Measurements from ENCODE around the gene PRDM7. TPM values are rescaled to one million over a fixed set of nuclear protein-coding genes. Genes with fewer than 3 reads are reported as not detected.
A peak's percentile ranks its signal among the peaks of the same experiment; 100 is the strongest.

The PRDM7 gene
- total and polyA plus RNA-seq, 2 donors (not counting 1 experiment from before 2014, with no cell fraction given), result not detected

DNA sequence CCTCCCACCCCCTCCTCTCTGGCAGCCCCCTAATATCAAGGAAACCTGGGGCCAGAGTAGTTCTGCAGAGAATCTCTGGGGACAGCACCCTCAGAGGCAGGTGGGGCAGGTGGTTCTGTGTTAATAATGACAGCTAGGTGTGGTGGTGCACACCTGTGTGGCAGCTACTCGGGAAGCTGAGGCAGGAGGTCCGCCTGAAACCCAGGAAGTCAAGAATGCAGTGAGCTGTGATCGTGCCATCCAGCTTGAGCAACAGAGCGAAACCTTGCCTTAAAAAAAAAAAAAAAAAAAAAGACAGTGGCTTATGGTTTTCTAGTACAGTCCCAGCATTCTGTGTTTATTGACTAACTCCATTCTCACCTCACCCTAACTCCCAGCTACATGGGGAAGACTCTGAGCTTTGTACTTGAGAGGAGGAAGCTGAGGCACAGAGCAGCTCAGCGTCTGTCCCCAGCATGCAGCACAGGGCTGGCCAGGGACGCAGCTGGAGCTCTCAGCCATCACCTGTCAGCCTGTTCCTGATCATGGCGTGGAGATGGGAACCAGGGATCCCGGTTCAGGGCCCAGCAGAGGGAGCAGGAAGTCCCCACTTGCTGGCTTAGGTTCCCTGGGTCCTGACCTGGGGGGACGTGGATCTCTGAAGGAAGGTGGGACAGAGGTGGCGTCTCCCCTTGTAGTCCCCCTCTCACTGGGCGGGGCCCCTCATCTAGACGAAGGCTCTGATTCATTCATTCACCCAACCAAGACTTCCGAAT, 64.0 kb downstream of the PRDM7 start:
- Histone ChIP-seq H3K27ac (ENCODE audit: low read length in 2 of 2) (no peak overlapping the region), H3K9ac (ENCODE audit: low read length) (peak overlapping the region; percentile 12), H3K9me3 (ENCODE audit: control extremely low read depth in 1 of 3, control insufficient read depth in 2 of 3, insufficient read depth in 1 of 3, low read length in 2 of 3) (peaks cover 0 to 18% (median 3%) of the 10 kb centered on the region in 3 donors), H3K4me1 (ENCODE audit: control insufficient read depth in 2 of 2, insufficient read depth in 2 of 2, low read length in 2 of 2) (peaks cover 45 to 55% of the 10 kb centered on the region in 2 donors), H3K79me2 (ENCODE audit: control insufficient read depth, insufficient read depth, low read length) (no peaks in the 10 kb centered on the region), H3K27me3 (replicated peaks in 1 of 4; ENCODE audit: control extremely low read depth in 1 of 4, control insufficient read depth in 3 of 4, insufficient read depth in 4 of 4, low read length in 3 of 4) (peaks cover 0 to 1% (median 0%) of the 10 kb centered on the region in 4 experiments), H3K36me3 (replicated peaks in 1 of 2; ENCODE audit: control extremely low read depth in 1 of 2, control insufficient read depth in 1 of 2, extremely low read depth in 1 of 2, insufficient read depth in 2 of 2, low read length in 1 of 2) (no peaks in the 10 kb centered on the region), H3K4me2 (replicated peaks; ENCODE audit: low read depth, low read length, poor library complexity, severe bottlenecking) (peak overlapping the region; percentile 50), H2AFZ (ENCODE audit: insufficient read depth, low read depth, low read length, poor library complexity, severe bottlenecking) (no peak overlapping the region), H4K20me1 (ENCODE audit: control insufficient read depth, insufficient read depth, low read length, poor library complexity, severe bottlenecking) (peaks cover 11% of the 10 kb centered on the region), H3K4me3 (ENCODE audit: control extremely low read depth in 1 of 5, extremely low read depth in 1 of 5, insufficient read depth in 1 of 5, low read depth in 2 of 5, low read length in 4 of 5) (peak overlapping the region in 2 of 5 experiments; percentile 4 to 17)
- Mint-ChIP-seq H3K4me3 (peak overlapping the region; percentile 70), H3K27ac (peak overlapping the region; percentile 69), H3K27me3 (peaks cover 6% of the 10 kb centered on the region), H3K9me3 (ENCODE audit: insufficient read depth) (no peaks in the 10 kb centered on the region), H3K4me1 (peaks cover 60% of the 10 kb centered on the region)
- ATAC-seq (ENCODE audit: low read depth) (no peak), DNase-seq (no peak)
- ChIA-PET POLR2A (interaction anchor here (0.6 to 0.7 kb wide), 3 partner anchors 62 to 1526 kb away, joined by 4 read pairs; no protein-coding TSS in a partner anchor), CTCF (no interaction called here)
- WGBS (ENCODE audit: insufficient coverage), result 36% methylated on average over 9 of the region's 13 CpGs
- TF ChIP-seq CTCF (IDR thresholded peaks at IDR 0.05) (no peak), EZH2 (IDR thresholded peaks at IDR 0.05; ENCODE audit: borderline replicate concordance, insufficient read depth, low read depth, low read length, poor library complexity, severe bottlenecking) (no peak)
- intact Hi-C loops (cut with micrococcal nuclease), result loop anchor here (10.0 kb wide), 1 partner anchor 88 kb away; the partner anchor contains the start of gene TUBB3

- no peak overlapping the region for H3K4me3 ChIP-seq (ENCODE audit: control extremely low read depth in 1 of 5, extremely low read depth in 1 of 5, insufficient read depth in 1 of 5, low read depth in 2 of 5, low read length in 4 of 5)
- Mint-ChIP-seq H3K4me3 (no peak overlapping the region), H3K27me3 (peaks cover 6% of the 10 kb centered on the region), H3K4me1 (peaks cover 65% of the 10 kb centered on the region), H3K9me3 (ENCODE audit: insufficient read depth) (no peaks in the 10 kb centered on the region), H3K27ac (no peak overlapping the region)
- ChIA-PET CTCF (no interaction called here), POLR2A (no interaction called here)
- no peak overlapping the region for H3K9ac ChIP-seq (ENCODE audit: low read length)
- ATAC-seq (ENCODE audit: low read depth), result no peak
- H2AFZ ChIP-seq (ENCODE audit: insufficient read depth, low read depth, low read length, poor library complexity, severe bottlenecking), result no peak overlapping the region
- H3K36me3 ChIP-seq (replicated peaks in 1 of 2; ENCODE audit: control extremely low read depth in 1 of 2, control insufficient read depth in 1 of 2, extremely low read depth in 1 of 2, insufficient read depth in 2 of 2, low read length in 1 of 2), result no peaks in the 10 kb centered on the region
- peaks cover 0 to 28% (median 3%) of the 10 kb centered on the region in 3 donors for H3K9me3 ChIP-seq (ENCODE audit: control extremely low read depth in 1 of 3, control insufficient read depth in 2 of 3, insufficient read depth in 1 of 3, low read length in 2 of 3)
- peaks cover 53 to 64% of the 10 kb centered on the region in 2 donors for H3K4me1 ChIP-seq (ENCODE audit: control insufficient read depth in 2 of 2, insufficient read depth in 2 of 2, low read length in 2 of 2)
- TF ChIP-seq EZH2 (IDR thresholded peaks at IDR 0.05; ENCODE audit: borderline replicate concordance, insufficient read depth, low read depth, low read length, poor library complexity, severe bottlenecking), result no peak
- TF ChIP-seq CTCF (IDR thresholded peaks at IDR 0.05), result no peak
- H4K20me1 ChIP-seq (ENCODE audit: control insufficient read depth, insufficient read depth, low read length, poor library complexity, severe bottlenecking), result peaks cover 15% of the 10 kb centered on the region
- DNase-seq, result no peak
- no peaks in the 10 kb centered on the region for H3K79me2 ChIP-seq (ENCODE audit: control insufficient read depth, insufficient read depth, low read length)
- H3K4me2 ChIP-seq (replicated peaks; ENCODE audit: low read depth, low read length, poor library complexity, severe bottlenecking), result peak overlapping the region; percentile 40
- WGBS (ENCODE audit: insufficient coverage), result 93% methylated on average over 10 of the region's 12 CpGs
- intact Hi-C loops (cut with micrococcal nuclease), result loop anchor here (10.0 kb wide), 1 partner anchor 87 kb away; the partner anchor contains the start of gene TUBB3
- no peaks in the 10 kb centered on the region for H3K27me3 ChIP-seq (replicated peaks in 1 of 4; ENCODE audit: control extremely low read depth in 1 of 4, control insufficient read depth in 3 of 4, insufficient read depth in 4 of 4, low read length in 3 of 4)
- no peak overlapping the region for H3K27ac ChIP-seq (ENCODE audit: low read length in 2 of 2)
Observed at GRCh38 chr16:90011908-90012501, 65.1 kb downstream of the PRDM7 start.

Measured in B cell (primary cell).